ENCODE data around the gene SH3BP5.

The SH3BP5 gene

DNA sequence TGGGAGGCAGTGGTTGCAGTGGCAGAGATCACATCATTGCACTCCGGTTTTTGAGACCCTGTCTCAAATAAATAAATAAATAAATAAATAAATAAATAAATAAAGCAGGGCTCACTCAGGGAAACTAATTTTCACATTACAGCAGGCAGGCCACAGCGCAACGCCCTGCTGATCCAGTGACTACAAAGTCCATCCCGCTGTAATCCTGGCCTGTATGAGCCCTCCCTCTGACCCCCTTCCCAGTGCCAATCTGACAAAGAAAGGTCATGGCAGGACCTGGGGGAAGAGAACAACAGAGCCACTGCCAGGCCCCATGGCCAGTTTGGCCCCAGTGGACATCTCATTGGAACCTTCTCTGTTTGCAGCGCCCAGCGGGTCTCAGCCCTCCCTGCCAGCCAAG is 9.3 kb downstream of the SH3BP5 start:
- no peak for DNase-seq

DNA sequence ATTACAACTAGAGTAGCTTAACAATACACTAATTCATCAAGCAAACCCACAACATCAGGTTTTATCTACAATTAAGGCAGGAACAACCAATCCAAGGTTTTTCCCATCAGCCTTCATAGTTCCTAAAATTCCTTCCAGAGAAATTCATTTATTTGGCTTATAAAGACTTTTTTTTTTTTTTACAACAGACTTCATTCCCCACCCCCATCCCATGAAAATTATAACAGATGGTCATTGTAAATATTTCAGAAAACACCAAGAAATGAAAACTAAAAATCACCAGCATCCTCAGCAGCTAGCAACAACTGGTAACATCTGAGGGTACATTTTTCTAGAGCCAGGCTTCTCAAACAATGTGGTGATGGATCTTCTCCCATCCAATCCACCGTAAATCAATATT is 11.0 kb downstream of the SH3BP5 start:
- DNase-seq: no peak

DNA sequence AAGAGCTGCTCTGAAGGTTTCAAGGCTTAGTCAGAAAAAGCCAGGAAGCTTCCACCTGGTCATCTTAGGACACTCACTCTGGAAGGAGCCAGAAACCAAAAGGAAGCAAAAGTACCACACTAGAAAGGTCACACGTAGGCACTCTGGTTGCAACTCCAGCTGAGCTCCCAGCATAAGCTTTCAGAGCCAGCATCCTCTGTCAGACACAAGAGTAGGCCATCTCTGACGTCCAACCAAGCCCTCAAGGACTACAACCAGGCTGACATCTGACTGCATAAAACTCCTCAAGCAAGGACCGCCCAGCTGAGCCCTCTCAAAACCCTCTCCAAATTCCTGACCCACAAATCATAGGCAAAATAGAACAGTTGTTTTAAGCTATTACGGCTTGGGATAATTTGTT is 12.8 kb downstream of the SH3BP5 start:
- DNase-seq: no peak

DNA sequence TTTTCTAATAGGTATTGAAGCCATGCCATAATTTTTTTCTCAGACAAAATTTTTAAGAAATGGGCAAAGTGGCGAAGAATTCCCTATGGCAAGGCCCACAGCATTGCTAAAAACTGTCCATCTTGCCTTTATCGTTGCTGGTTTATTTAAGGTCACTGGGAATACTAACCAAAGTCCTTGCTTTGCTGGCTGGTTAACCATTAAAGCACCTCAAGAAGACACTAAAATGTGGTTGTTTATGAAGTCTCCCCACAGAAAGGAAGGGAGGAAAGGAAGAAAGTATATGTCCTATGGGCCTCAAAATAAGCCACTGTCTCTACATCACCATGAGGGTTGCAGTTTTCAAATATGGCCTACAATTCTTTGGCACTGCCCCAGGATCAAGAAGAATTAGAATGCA is 13.2 kb downstream of the SH3BP5 start:
- no peak for DNase-seq

DNA sequence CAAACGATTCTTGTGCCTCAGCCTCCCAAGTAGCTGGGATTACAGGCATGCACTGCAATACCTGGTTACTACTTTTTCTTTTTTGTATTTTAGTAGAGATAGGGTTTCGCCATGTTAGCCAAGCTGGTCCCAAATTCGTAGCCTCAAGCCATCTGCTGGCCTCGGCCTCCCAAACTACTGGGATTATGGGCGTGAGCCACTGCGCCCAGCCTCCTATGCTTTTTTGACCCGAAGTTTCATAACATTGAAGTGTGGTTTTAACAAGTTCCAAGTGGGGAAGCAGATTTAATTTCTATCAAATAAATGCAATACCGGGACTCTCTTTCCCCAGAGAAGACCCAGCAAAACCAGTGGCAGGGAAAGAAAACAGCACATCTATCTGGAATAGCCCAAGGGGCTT is 13.7 kb downstream of the SH3BP5 start:
- no peak for DNase-seq

DNA sequence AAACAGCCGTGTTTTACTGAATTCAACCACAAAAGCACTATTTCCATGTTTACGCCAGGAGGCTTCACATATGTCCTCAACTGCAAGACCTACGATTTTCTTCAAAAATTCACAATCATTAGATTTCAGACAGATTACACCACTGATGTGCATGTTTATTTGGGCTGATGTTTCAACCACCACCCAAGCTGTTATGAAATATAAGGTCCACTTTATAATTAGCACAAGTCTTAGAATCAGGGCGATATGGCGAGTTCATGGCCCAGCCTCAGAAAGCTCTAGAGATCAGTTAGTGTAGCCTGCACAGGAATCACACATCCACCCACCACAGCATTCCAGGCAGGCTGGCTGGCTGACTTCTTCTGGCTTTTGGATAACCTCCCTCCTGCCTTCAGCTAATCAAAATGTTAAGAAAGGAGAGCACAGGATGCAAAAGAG is 15.4 kb downstream of the SH3BP5 start:
- no peak for DNase-seq

DNA sequence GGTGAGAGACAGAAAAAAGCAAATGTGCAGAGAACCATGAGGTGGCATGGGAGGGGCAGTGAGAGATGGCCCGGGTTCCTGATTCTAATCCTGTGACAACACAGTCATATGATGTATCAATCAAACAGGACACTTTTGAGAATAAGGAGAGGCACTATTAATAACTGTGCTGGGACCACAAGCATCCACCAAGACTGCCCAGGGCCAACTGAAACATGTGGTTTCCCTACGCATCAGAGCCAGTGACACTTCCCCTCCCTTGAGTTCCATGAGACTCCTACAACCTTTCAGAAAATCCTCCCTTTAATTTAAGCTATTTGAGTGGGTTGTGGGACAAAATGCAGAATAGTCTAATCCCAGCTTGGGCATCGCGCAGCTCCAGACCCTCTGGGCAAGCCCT is 17.4 kb downstream of the SH3BP5 start:
- DNase-seq: no peak

DNA sequence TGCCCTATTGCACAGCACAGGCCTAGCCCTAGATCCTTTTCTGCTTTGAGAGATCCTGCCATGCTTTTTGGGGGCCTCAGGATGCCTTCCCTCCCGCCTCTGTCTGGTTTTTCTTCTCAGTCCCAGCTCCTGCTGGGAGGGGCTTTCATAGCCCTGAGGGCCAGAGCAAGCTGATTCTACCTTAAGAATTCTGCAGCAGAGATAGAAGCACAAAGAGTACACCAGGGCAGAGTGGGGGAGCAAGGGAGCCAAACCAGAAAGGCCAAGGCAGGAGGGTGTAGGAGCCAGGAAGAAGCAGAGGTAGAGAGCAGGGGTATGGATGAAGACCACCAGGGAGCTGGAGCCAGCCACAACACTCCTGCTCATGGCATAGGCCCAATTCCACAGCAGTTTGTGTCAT is 18.1 kb downstream of the SH3BP5 start:
- DNase-seq: no peak

DNA sequence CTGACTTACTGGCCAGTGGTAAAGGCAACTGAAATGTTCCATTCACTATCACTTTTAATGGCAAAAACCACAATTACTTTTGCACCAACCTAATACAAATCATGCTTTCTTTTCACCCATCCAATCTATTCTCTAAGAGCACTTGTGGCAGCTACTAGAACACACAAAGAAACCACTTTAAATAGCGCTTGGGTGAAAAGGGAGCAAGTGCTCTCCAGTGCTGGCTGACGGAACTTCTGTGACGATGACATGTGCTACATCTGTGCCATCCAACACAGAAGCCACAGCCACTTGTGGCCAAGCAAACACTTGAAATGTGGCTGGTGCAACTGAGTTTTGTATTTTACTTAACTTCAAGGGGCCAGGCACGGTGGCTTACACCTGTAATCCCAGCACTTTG is 18.9 kb downstream of the SH3BP5 start:
- peak; percentile 64 for DNase-seq

DNA sequence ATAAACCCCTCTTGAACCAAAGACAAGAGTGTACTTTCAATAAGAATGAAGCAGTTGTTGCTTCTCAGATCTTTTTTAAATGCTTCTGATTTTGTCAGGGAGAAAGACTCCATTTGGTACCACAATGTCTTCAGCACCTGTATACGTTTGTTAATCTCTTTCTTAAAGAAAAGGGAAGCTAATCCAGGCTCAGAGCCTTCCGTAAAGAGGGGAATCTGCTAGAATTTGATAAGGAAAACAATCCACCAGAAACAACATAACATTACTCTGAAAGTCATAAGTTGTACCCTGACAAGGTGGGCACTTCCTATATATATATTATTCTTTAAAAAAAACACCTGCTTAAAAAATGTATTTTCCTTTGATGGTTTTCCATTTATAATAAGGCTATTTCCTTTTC is 19.8 kb downstream of the SH3BP5 start:
- no peak for DNase-seq

DNA sequence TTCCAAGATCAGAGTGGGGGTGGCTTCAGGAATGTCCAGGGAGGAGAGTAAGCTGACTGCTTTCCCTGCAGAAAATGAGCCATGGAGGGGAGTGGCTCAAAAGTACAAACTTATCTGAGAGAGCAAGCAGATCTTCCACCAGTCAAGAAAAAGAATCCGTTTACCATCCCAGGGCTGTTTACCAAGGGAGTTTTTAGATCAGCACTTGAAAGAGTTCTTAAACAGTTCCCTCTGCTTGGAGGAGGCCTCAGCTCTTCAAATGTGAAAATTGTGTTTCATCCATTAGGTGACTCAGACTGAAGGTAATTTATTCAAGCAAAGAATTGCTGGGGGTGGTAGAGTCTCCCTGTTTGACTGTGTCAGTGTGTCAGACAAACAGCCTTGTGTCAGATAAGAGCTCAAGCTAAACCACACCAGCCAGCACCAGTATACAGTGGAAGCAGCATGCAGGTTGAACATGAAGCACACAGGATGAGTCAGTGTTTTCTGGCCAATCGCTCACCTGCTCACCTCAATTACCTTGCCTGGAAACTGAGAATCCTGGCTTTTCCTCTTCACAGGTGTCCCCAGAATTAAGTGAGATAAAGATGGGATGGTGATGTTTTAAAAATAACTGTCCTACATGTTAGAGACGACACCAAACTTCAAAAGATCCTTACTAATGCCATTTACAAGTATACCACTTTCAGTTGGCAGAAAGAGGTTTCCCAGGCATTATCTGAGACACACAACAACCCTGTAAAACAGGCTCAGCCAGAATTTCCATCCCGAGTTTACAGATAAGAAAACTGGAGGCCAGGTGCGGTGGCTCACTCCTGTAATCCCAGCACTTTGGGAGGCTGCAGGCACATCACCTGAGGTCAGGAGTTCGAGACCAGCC is 21.7 kb downstream of the SH3BP5 start:
- peak; percentile 28 for DNase-seq

DNA sequence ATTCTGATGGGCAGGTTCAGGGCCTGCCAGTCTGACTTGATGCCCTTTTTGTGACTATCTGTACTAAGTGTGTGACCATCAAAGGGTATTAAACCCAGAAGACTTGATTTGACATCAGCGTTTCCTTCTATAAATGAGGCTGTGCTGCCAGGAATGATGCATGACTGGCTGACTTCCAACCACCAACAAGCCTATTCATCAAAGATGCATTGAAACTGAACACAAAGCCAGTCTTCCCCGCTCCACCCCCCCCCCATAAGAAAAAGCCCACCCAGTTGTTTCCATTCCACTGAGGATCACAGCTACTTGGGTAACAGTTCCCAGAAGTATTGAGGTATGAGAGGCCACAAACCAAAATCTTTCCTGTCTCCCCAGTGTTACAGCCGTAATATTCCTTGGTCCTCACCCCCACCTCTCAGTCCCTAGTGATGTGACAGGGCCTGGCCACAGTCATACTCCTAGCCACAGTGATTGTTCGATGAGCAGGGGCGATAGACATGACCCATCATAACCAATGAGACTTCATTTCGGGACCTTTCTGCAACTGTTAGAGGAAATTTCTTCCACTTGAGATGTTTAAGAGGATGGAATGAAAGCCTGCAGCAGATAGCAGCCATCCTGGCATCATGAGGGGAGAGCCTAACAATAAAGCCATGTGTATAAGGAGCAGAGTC is 22.6 kb downstream of the SH3BP5 start:
- no peak for DNase-seq

DNA sequence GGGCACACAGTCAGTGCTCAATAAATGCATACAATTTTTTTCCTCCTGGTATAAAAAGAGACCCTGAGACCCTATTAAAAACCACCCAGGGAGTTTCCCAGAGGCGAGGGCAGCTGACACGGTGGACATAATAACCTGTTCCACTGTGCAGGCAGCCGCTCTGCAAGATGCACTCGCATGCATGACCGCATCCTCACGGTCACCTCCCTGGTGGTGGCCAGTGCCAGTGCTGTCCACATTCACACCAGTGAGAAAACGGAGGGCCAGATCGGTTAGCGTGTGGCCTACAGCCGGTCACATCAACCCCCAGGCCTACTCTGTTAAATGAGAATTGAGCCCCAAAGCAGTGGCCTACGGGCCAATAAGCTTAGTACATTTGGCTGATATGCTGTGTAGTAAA is 24.8 kb downstream of the SH3BP5 start:
- DNase-seq: no peak

DNA sequence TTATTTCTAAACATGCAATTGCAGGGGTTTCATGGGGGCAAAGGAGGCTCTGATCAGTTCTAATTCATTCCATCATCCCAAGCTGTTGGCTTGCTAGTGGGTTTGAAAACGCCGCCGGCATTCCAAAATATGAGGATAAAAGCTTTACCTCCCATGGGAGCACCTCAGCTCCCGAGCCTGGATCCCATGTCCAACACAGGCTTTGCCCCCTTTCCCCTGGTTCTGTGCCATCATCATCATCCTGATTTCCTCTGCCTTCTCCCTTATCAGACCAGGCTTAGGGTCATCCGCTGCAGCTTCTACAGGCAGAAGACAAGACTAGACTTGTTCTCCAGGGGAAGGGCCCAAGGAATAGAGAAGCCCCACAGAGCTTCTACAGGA is 25.4 kb downstream of the SH3BP5 start:
- no peak for DNase-seq

DNA sequence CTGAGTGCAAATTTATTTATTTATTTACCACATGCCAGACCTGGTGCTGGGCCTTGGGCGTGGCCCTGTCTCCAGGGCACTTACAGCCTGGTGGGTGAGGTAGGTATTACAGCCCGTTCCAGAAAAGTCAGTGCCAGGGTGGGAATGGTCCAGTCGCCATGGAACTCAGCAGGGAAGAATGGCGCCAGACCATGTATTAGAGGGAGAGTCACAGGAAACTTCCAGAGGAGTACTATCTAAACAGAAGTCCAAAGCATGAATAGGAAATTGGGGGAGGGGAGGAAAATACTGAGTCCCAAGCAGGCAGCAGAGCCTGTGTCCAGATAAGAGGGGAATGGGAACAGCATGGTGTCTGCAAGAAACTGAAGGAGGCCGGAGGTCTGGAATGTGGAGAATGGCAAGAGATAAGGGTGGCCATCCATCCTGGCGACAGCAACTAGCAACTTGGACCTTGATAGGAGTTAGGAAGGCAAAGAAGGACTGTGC is 27.0 kb downstream of the SH3BP5 start:
- no peak for DNase-seq

DNA sequence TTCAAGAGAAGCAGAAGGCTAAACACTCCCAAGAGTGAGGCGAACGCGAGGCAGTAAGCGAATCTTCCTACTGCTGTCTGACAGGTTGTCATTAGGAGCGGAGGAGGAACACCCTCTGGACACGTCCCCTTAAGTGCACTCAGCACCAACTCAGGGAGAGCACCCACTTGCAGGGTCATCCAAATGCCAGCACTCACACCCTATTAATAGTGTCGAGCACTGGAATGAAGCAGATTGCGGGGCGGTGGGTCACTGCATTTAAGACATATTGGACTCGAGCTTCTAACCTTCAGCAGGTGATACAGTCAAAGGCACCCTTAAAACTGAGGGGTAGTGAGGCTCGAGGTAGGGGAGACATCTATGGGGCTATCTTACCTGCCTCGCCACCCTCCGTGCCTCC is 28.7 kb downstream of the SH3BP5 start:
- no peak for DNase-seq

DNA sequence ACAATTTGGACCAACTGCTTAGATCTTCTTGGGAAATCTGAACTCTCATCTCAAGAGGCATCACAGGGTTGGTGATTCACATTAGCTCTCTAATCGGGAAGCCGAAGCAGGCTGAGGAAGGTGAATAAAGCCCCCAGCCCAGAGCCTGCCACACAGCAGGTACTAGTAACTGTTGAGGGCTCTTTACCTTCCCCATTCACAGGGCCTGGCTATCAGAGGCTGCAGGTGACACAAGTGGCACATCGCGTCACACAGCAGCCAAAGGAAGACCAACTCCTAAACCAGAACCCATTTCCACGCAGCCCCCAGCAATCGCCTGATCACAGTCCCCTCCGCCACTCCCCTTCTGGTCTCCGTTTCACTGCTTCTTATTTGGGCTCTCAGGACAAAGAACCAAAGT is 29.2 kb downstream of the SH3BP5 start:
- DNase-seq: no peak

DNA sequence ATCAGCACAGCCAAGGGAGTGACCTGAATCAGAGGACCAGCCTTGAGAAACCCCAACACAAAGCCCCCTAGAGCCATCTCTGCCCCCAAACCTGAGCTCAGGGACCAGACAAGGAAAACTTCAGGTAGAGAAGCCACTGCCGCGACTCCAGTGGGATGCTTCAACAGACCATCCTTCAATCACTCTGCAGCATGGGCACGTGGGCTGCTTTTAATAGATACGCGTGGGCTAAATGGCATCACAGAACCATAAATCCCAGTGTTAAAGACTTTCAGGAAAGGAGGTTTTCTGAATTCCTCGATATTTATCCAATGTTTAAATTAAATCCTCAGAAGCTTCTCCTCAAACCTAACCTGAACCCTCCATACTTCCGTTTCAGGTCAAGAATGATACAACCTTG is 30.6 kb downstream of the SH3BP5 start:
- DNase-seq: no peak

DNA sequence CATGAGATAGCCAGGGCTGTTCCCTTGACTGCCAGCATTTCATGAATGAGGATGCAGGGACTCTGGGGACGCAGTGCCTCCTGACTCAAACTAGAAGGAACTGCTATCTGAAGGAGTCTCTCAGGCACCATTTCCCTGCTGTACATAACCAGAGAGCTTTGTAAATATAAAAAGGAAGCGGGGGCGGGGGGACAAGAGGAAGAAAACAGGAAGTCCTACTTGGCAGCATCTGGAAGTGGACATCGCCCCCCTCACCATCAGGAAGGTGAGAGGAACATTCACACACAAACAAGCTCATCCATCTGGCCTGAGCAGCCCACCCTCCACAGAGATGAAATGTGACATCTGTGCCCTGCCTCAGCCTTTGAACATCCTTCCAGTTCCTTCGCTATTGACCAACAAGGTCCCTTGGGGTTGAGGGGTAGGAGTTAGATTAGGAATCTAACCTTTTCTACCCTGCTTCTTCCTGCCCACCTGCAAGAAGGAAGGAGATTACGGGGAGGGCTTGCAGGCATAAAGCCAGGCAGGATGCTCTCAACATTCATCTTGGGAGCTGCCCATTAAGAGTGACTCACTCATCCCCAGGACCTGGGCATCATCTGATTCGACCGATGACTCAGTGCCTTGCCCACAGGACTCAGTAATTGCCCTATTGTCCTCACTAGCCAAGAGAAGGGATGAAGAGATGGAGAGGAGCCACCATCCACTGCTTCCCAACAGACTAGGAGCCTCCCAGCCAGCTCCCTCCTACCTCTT is 31.9 kb downstream of the SH3BP5 start:
- no peak for DNase-seq

DNA sequence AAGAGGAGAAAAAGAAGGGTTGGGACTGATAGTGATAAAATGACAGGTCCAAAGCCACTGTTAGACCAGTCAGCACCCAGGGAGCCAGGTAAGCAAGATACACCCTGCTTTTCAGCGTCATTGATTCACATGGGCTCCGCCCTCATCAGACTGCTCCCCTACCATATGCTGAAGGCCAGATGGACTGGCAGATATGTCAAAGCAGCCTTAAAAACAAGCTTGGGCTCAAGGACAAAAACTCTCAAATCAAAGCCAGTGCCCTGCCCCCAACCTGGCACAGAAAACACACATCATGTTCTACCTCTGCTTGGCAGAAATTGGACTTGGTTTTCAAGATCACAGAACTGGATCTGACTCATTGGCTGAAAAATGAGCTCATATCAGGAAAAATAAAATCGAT is 33.4 kb downstream of the SH3BP5 start:
- no peak for DNase-seq

DNA sequence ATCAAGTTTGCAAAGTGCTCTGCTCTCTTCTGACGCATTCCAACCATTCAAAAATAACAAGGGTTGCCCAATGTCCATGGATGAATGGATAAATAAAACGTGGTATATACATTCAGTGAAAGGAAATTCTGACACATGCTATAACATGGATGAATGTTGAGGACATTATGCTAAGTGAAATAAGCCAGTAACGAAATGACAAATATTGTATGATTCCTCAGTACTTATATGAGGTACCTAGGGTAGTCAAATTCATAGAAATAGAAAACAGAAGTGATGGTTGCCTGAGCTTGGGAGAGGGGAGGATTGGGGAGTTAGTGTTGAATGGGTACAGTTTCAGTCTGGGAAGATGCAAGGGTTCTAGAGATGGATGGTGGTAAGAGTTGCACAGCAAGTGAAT is 33.9 kb downstream of the SH3BP5 start:
- DNase-seq: no peak

DNA sequence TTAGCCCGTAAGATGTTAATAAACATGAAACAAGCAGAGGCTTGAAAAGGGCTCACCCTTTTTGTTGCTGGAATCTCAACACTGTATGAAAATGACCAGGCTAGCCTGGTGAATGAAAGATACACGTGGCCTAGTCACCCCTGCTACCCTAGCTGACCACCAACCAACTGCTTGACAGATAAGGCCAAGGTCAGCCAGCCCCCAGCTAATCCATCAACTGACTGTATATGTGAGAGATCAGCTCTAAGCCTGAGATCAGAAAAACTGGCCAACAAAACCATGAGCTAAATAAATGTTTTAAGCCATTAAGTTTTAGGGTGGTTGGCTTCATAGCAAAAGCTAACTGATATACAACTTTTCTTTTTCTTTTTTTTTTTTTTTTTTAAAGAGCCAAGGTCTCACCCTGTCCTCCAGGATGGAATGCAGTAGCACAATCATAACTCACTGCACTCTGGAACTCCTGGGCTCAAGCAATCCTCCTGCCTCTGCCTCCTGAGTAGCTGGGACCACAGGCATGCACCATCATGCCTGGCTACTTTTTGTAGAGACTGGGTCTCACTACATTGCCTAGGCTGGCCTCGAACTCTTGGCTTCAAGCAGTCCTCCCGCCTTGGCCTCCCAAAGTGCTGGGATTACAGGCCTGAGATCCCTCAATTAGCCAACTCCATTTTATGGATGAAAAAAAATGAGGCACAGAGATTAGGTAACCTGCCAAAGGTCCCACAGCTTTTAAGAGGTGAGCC is 34.6 kb downstream of the SH3BP5 start:
- no peak for DNase-seq

DNA sequence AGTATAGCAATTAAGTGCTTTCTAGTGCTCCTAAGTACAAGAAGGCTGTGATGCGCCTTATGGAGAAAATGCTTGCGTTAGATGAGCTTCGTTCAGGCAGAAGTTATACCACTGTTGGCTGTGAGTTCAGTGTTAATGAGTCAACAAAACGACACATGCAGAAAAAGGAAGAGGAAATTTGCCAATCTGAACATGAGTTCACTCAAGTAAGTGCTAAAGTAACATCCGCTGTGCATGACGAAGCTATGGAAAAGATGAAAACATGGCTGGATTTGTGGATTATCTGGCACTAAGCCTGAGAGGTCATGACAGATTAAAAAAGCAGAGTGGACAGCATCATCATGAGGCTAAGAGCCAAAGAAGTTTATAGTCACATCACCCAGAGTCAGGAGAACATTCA is 36.9 kb downstream of the SH3BP5 start:
- DNase-seq: no peak
